ENCODE measurements around the gene SV2C.
A peak's percentile ranks its signal among the peaks of the same experiment; 100 is the strongest.

The SV2C gene

GRCh38 chr5:76196457-76196856 lies 113.3 kb downstream of the SV2C start:
- DNase-seq (ENCODE audit: extremely low spot score, insufficient read length, low read depth) (no peak), FAIRE-seq (no peak)

GRCh38 chr5:76196886-76197489 lies 113.8 kb downstream of the SV2C start:
- DNase-seq (ENCODE audit: extremely low spot score, insufficient read length, low read depth) (no peak), FAIRE-seq (no peak)

DNA sequence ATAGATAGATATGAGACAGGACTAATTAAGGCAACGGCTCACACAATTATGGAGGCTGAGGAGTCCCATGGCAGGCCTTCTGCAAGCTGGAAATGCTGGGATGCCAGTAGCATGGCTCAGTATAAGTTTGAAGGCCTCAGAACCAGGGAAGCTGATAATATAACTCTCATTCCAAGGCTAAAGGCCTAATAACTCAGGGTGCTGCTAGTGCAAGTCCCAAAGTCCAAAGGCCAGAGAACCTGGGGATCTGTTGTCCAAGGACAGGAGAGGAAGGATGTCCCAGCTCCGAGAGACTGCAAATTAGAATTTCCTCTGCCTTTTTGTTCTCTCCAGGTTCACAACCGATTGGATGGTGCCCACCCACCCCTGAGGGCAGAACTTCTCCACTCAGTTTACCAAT lies 114.5 kb downstream of the SV2C start:
- no peak for FAIRE-seq
- DNase-seq (ENCODE audit: extremely low spot score, insufficient read length, low read depth) = no peak

DNA sequence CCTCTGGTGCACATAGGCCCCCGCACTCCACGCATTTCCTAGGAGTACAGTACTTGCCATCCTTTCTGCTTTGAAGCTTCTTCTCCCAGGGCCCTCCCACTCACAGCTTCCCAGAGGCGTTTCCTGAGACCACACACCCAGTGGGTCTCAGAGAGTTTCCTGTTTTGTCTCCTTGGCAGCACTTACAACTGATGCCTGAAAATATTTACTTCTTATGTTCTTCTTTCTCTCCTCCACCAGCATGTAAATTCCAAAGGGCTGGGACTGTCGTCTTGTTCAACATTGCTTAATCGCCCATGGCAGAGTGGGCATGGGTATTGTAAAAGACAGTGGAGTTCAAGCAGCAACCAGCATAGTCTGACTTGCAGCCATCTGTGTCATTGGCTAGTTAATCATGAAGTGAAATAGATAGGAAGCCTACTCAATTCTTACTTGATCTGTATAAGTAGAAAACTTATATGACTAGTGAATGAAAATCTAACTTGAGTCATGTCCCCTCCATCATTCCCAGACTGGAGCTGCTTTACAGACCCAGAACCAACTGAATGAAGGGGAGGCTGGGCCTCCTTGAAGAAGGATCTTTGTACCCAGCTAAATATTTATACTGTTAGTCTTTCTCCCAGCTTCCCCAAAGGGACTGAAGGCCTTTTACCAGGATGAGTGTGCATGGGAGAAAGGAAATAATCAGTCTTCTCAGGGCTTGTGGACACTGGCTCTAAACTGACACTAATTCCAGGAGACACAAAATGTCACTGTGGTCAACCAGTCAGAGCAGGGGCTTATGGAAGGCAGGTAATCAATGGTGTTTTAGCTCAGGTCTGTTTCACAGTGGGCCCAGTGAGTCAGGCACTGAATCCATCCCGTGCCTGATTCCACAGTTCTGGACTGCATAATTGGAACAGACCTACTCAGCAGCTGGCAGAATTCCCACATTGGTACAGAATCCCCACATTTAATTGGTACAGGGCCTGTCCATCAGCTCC lies 116.4 kb downstream of the SV2C start:
- FAIRE-seq = no peak

GRCh38 chr5:76202182-76202581 lies 119.0 kb downstream of the SV2C start:
- FAIRE-seq = peak; percentile 38
- no peak for DNase-seq (ENCODE audit: extremely low spot score, insufficient read length, low read depth)

More for the DNA sequence above, 116.4 kb downstream of the SV2C start:
- no peak for DNase-seq (ENCODE audit: extremely low spot score, insufficient read length, low read depth)

DNA sequence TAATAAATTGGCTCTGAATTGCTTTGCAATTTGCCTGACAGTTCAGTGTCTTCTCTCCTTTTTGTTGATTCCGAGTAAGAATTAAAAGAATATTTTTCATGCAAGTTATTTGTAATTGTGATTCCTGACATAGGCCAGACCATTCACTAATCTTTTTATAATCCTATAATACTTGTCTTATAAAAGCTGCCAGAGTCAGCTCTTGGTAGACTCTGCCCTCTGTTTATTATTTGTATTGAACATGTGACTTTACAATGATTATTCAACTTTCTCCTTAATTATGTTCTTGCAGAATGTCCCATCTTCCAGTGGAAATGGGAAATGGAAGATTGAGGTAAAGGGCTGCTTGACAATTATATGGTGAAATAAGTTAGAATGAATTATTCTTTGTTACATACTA lies 121.0 kb downstream of the SV2C start:
- FAIRE-seq (no peak), DNase-seq (ENCODE audit: extremely low spot score, insufficient read length, low read depth) (no peak)

GRCh38 chr5:76204713-76205112 lies 121.5 kb downstream of the SV2C start:
- DNase-seq (ENCODE audit: extremely low spot score, insufficient read length, low read depth) (no peak), FAIRE-seq (no peak)

GRCh38 chr5:76207120-76207519 lies 123.9 kb downstream of the SV2C start:
- no peak for DNase-seq (ENCODE audit: extremely low spot score, insufficient read length, low read depth)
- no peak for FAIRE-seq

- no peak for DNase-seq (ENCODE audit: extremely low spot score, insufficient read length, low read depth)
- FAIRE-seq = no peak
These were observed 126.1 kb downstream of the SV2C start for GRCh38 chr5:76209297-76209696.

DNA sequence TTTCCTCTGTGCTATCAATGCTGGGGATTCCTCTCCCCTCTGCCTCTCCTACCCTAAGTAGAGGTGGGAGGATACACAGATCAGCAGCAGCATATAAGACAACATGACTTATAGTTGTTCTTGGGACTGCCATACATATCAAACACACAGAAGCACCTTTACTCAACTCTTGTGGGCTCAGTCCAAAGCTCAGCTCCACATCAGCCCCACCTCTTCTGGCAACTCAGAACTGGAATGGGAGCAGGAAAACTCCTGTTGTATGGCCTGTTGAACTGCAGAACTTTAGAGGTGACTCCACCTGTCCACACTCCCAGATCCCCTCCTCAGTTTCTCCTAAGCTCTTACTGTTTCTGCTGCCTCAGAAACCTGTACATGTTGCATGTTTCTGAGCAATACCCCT lies 127.8 kb downstream of the SV2C start:
- FAIRE-seq (no peak), DNase-seq (ENCODE audit: extremely low spot score, insufficient read length, low read depth) (no peak)

- no peak for FAIRE-seq
These were observed 130.7 kb downstream of the SV2C start for GRCh38 chr5:76213858-76214257.

GRCh38 chr5:76216748-76217147 lies 133.6 kb downstream of the SV2C start:
- no peak for DNase-seq (ENCODE audit: extremely low spot score, insufficient read length, low read depth)
- no peak for FAIRE-seq

More at GRCh38 chr5:76213858-76214257, 130.7 kb downstream of the SV2C start:
- no peak for DNase-seq (ENCODE audit: extremely low spot score, insufficient read length, low read depth)

GRCh38 chr5:76219636-76220035 lies 136.5 kb downstream of the SV2C start:
- DNase-seq (ENCODE audit: extremely low spot score, insufficient read length, low read depth) (no peak), FAIRE-seq (no peak)

GRCh38 chr5:76221311-76221710 lies 138.1 kb downstream of the SV2C start:
- FAIRE-seq (no peak), DNase-seq (ENCODE audit: extremely low spot score, insufficient read length, low read depth) (no peak)

- no peak for DNase-seq (ENCODE audit: extremely low spot score, insufficient read length, low read depth)
- FAIRE-seq = no peak
These were observed 139.1 kb downstream of the SV2C start for GRCh38 chr5:76222318-76222717.

- FAIRE-seq (no peak), DNase-seq (ENCODE audit: extremely low spot score, insufficient read length, low read depth) (no peak)
These were observed 140.5 kb downstream of the SV2C start for GRCh38 chr5:76223696-76224095.

GRCh38 chr5:76224898-76225297 lies 141.7 kb downstream of the SV2C start:
- FAIRE-seq (no peak), DNase-seq (ENCODE audit: extremely low spot score, insufficient read length, low read depth) (no peak)

DNA sequence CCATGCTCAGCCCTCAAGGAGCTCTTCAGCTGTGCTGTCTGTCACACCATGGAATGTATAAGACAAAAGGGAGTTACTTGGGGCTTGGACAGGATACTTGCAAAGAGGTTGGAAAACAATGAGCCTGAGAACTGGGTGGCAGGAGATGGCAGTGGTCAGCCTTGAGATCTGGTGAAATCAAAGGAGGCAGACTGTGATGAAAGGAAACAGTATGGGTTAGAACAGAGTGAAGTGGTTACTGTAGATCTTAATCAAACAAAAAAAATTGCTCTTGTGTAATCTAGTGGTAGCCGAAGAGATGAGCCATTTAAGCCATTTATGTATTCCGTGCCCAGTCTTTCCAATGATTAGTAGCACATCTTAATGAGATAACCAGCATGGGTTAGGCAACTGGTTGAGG lies 142.2 kb downstream of the SV2C start:
- DNase-seq (ENCODE audit: extremely low spot score, insufficient read length, low read depth) (no peak), FAIRE-seq (no peak)

DNA sequence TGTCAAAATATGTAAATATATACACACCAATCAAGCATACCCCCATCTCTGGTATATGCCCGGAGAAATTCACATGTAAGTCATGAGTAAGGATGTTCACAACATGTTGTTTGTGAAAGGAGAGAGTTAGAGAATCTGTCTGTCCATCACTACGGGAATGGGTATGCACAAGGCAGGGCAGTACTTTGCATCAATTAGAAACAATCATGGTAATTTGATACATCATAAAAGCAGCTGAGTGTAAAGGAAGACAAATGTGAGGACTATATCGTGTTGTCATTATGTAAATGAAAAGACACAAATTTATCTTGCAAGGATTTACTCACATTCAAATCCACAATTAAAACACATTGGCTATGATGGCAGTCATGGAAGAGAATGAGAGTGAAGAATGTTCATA lies 146.7 kb downstream of the SV2C start:
- DNase-seq (ENCODE audit: extremely low spot score, insufficient read length, low read depth) (no peak), FAIRE-seq (no peak)

DNA sequence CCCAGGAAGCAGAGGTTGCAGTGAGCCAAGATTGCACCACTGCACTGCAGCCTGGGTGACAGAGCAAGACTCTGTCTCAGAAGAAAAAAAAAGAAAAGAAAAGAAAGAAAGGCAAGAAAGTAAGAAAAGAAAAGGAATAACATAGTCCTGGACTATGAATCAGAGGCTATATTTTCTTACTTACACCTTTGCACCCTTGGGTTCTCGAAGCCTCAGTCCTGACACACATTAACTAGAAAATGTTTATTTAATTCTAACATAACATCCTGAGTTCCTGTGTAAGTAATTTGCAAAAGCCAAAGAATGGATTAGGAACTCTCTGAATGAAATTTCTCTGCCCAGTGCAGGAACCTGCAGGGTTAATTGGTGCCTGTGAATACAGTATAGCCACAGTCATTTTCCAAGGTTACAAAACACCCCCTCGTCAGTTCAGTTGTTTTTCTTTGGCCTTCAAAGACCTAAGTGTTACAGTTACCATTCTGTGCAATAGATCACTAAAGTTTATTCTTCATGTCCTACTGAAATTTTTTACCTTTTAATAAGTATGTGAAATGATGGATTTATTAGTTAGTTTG lies 147.6 kb downstream of the SV2C start:
- no peak for DNase-seq (ENCODE audit: extremely low spot score, insufficient read length, low read depth)
- FAIRE-seq = no peak

DNA sequence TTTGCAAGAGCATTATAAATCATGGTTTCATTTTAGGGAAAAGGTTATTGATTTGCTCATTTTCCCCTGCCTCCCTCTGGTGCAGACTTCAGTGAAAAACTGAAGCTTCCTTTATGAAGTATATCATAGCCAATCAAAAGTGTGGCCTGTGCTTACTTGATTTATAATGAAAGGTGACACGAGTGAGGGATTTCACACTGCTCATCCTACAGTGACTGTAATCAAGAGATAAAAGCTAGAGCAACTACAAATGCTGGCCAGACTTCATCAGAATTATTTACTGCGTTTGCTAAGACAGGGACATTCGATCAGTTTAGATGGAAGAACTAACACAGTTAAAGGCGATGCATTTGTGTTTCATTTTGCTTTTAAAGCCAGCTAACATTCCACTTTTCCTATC lies 151.5 kb downstream of the SV2C start:
- no peak for FAIRE-seq
- DNase-seq (ENCODE audit: extremely low spot score, insufficient read length, low read depth) = no peak

All from GM18507 (cell line).